ENCODE measurements around the gene CFAP299. TPM values are rescaled to one million over a fixed set of nuclear protein-coding genes. Genes with fewer than 3 reads are reported as not detected.

CFAP299 gene
- total and polyA plus RNA-seq, 9 of the 15 experiments (the other 6 are each of a cell fraction or from before 2014, with no cell fraction given) = 0.09 to 3.0 (median 0.76) TPM

DNA sequence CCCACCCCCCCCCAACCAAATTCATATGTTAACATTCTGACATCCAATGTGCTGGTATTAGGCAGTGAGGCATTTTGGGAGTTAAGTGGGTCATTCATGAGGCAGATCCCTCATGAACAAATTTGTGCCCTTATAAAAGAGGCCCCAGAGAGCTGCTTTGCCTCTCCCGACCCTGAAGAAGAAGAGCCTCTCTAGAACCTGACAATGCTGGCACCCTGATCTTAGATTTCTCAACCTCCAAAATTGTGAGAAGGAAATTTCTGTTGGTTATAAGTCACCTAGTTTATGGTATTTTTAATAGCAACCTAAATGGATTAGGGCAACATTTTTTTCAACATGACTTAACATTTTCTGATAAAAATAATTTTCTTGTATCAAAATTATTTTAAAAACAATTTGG lies 296.3 kb downstream of the CFAP299 start (continued):
- TF ChIP-seq NFE2L1 (tag; IDR thresholded peaks at IDR 0.05; ENCODE audit: borderline replicate concordance, low read depth) (no peak), ZBTB11 (CRISPR knock-in tag; IDR thresholded peaks at IDR 0.05) (no peak)

DNA sequence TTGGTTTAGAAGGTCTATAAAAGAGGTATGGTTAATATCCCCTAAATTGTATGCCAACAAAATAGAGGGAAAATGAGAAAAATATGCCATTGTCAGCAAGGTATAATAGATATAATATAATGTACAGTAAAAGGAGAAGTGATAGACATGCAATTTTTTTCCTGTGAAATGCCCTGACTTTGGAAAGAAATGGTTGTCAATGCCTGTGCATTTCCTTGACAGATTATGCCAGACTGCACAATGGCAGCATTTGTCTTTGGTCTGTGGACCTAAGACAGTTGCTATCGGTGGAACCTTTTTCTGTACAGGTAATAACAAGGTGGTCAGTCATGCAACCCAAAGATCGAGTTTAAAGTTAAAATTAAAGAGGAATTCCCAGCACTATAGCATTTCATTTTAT lies 301.7 kb downstream of the CFAP299 start:
- Histone ChIP-seq H3K9ac (ENCODE audit: insufficient read depth in 1 of 2, low read depth in 2 of 2, low read length in 2 of 2) (no peak overlapping the region), H4K20me1 (replicated peaks; ENCODE audit: control insufficient read depth, insufficient read depth, low read length) (no peaks in the 10 kb centered on the region), H3K4me1 (replicated peaks in 1 of 2; ENCODE audit: control insufficient read depth in 2 of 2, insufficient read depth in 2 of 2, low read length in 2 of 2) (no peaks in the 10 kb centered on the region), H3K79me2 (ENCODE audit: control insufficient read depth, insufficient read depth, low read length) (no peaks in the 10 kb centered on the region), H3K4me3 (no peak overlapping the region), H2AFZ (ENCODE audit: low read depth, low read length) (no peak overlapping the region), H3K36me3 (ENCODE audit: control insufficient read depth, insufficient read depth, low read length) (no peaks in the 10 kb centered on the region), H3K4me2 (ENCODE audit: insufficient read depth, low read length) (no peak overlapping the region), H3K9me1 (ENCODE audit: control insufficient read depth, insufficient read depth, low read length) (no peaks in the 10 kb centered on the region), H3K9me3 (replicated peaks; ENCODE audit: control insufficient read depth, insufficient read depth, low read depth, low read length) (no peaks in the 10 kb centered on the region), H3K27ac (ENCODE audit: extremely low read depth, low read depth, low read length) (no peak overlapping the region), H3K27me3 (ENCODE audit: control insufficient read depth in 2 of 2, insufficient read depth in 2 of 2, low read length in 2 of 2) (no peaks in the 10 kb centered on the region)
- CTCF ChIA-PET (ENCODE audit: low intra/inter-chr PET ratio) = no interaction called here
- intact Hi-C loops (cut with micrococcal nuclease) = no loop called here
- WGBS (ENCODE audit: insufficient coverage, low coverage, missing lambda C conversion rate) = 0% methylated on average over 2 of the region's 2 CpGs
- ATAC-seq (no peak), DNase-seq (ENCODE audit: extremely low read depth in 1 of 4, low spot score in 3 of 4) (no peak), FAIRE-seq (no peak)
- POLR2A ChIA-PET = no interaction called here
- in situ Hi-C loops (cut with MboI) = no loop called here
- no TSS peak for BruUV-seq (replicated peaks)
- TF ChIP-seq SMARCA4 (IDR thresholded peaks at IDR 0.05) (no peak), MCM3 (IDR thresholded peaks at IDR 0.05) (no peak), CHD1 (IDR thresholded peaks at IDR 0.05; ENCODE audit: low read length) (no peak), MAX (CRISPR knock-in tag; IDR thresholded peaks at IDR 0.05) (no peak), TAF15 (IDR thresholded peaks at IDR 0.05; ENCODE audit: low read depth, low read length) (no peak), HMGN3 (IDR thresholded peaks at IDR 0.05; ENCODE audit: borderline replicate concordance, extremely low read depth, insufficient read length, low read depth, low read length) (no peak), TFAM (CRISPR knock-in tag; conservative IDR thresholded peaks at IDR 0.05) (no peak), ZNF41 (CRISPR knock-in tag; conservative IDR thresholded peaks at IDR 0.05) (no peak), CHCHD3 (CRISPR knock-in tag; IDR thresholded peaks at IDR 0.05) (no peak), GTF2F1 (IDR thresholded peaks at IDR 0.05; ENCODE audit: low read depth, low read length) (no peak), YBX1 (IDR thresholded peaks at IDR 0.05) (no peak), HINFP (tag; conservative IDR thresholded peaks at IDR 0.05; ENCODE audit: low read depth) (no peak), CREM (IDR thresholded peaks at IDR 0.05; ENCODE audit: low read depth) (no peak)
- TF ChIP-seq, protein P1, sequence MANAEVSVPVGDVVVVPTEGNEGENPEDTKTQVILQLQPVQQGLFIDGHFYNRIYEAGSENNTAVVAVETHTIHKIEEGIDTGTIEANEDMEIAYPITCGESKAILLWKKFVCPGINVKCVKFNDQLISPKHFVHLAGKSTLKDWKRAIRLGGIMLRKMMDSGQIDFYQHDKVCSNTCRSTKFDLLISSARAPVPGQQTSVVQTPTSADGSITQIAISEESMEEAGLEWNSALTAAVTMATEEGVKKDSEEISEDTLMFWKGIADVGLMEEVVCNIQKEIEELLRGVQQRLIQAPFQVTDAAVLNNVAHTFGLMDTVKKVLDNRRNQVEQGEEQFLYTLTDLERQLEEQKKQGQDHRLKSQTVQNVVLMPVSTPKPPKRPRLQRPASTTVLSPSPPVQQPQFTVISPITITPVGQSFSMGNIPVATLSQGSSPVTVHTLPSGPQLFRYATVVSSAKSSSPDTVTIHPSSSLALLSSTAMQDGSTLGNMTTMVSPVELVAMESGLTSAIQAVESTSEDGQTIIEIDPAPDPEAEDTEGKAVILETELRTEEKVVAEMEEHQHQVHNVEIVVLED (CRISPR knock-in tag; IDR thresholded peaks at IDR 0.05) = no peak

All from K562 (cell line).